Measurements from ENCODE around the gene TARBP2.

TARBP2 gene

GRCh38 chr12:53497461-53497860 is 3.6 kb upstream of the TARBP2 start:
- DNase-seq = no peak

GRCh38 chr12:53498235-53498630 is 2.9 kb upstream of the TARBP2 start:
- no peak for DNase-seq

GRCh38 chr12:53499266-53500141 is 1.6 kb upstream of the TARBP2 start, which contains the start of gene MAP3K12:
MAP3K12 (minus strand) TSS chr12:53499458; CDS start chr12:53487391, 12,067 bp downstream.
- peak in 3 of 4 experiments; percentile 37 to 65 (median 40) for DNase-seq

- no peak for DNase-seq
Observed at GRCh38 chr12:53500142-53500775, 824 bp upstream of the TARBP2 start.

- DNase-seq = no peak
Observed at GRCh38 chr12:53501615-53502181, 615 bp downstream of the TARBP2 start.

- no peak for DNase-seq
Observed at GRCh38 chr12:53502331-53502730, 1.2 kb downstream of the TARBP2 start.

GRCh38 chr12:53502983-53503728 is 2.1 kb downstream of the TARBP2 start:
- DNase-seq = no peak

GRCh38 chr12:53504004-53504920 is 3.2 kb downstream of the TARBP2 start:
- no peak for DNase-seq

- DNase-seq = no peak
Observed at GRCh38 chr12:53505086-53505485, 4.0 kb downstream of the TARBP2 start.

- no peak for DNase-seq
Observed at GRCh38 chr12:53505555-53506449, 4.7 kb downstream of the TARBP2 start.

GRCh38 chr12:53506450-53506785 is 5.3 kb downstream of the TARBP2 start:
- no peak for DNase-seq

GRCh38 chr12:53506881-53507602 is 6.0 kb downstream of the TARBP2 start, which contains the start of gene NPFF:
NPFF (minus strand) TSS chr12:53507484; CDS start chr12:53507474, 10 bp downstream.
- DNase-seq = no peak

- no peak for DNase-seq
Observed at GRCh38 chr12:53507603-53507885, 6.5 kb downstream of the TARBP2 start.

- peak; percentile 44 to 72 (median 68) for DNase-seq
Observed at GRCh38 chr12:53508534-53509170, 7.6 kb downstream of the TARBP2 start.

GRCh38 chr12:53510181-53510812 is 9.2 kb downstream of the TARBP2 start:
- DNase-seq = no peak

GRCh38 chr12:53513712-53514410 is 12.8 kb downstream of the TARBP2 start:
- no peak for DNase-seq

- no peak for DNase-seq
Observed at GRCh38 chr12:53514628-53515290, 13.7 kb downstream of the TARBP2 start.

GRCh38 chr12:53515291-53515680 is 14.2 kb downstream of the TARBP2 start:
- no peak for DNase-seq
